Esophagus muscularis mucosa (tissue), 4 donors: ENCODE measurements around the gene GRHL3. TPM values are rescaled to one million over a fixed set of nuclear protein-coding genes. Genes with fewer than 3 reads are reported as not detected.
A peak's percentile ranks its signal among the peaks of the same experiment; 100 is the strongest.

Experiments
- DNase-seq: peaks from one replicate; pipeline ENCODE4 v3.0.0-alpha.2; 2017; ENCODE audit errors: extremely low spot score
- H3K27ac ChIP-seq, 4 donors: fragments of 200-600 bp; sonication (generic); replicated peaks in 1 of 4; 1 replicate in 3 of 4; 2 replicates in 1 of 4; pipeline ENCODE4 v1.5.1; 2016 to 2019; ENCODE audit warnings: mild to moderate bottlenecking in 1 of 4
- H3K27me3 ChIP-seq, 4 donors: fragments of 200-600 bp; sonication (generic); one replicate each; pipeline versions ENCODE4 v1.5.1 to v1.6.0; 2016 to 2019
- H3K36me3 ChIP-seq, 4 donors: fragments of 200-600 bp; sonication (generic); one replicate each; pipeline ENCODE4 v1.5.1; 2016 to 2019
- H3K4me1 ChIP-seq, 4 donors: fragments of 200-600 bp; sonication (generic); one replicate each; pipeline ENCODE4 v1.5.1; 2016 to 2019
- H3K4me3 ChIP-seq, 4 donors: fragments of 200-600 bp; sonication (generic); 1 replicate in 2 of 4; 2 replicates in 2 of 4; pipeline ENCODE4 v1.5.1; 2016 to 2019; ENCODE audit warnings: mild to moderate bottlenecking in 4 of 4, moderate library complexity in 1 of 4
- H3K9me3 ChIP-seq, 4 donors: fragments of 200-600 bp; sonication (generic); 1 replicate in 3 of 4; 2 replicates in 1 of 4; pipeline ENCODE4 v1.5.1; 2016 to 2019
- EP300 ChIP-seq: sonication (generic); formaldehyde crosslinking; IDR thresholded peaks from one replicate; pipeline ENCODE4 v1.6.1; 2017; ENCODE audit warnings: antibody characterized with exemption
- POLR2A ChIP-seq: fragments of 450-650 bp; IDR thresholded peaks from one replicate; pipeline ENCODE4 v1.6.1; 2017; ENCODE audit warnings: antibody characterized with exemption, moderate library complexity, mild to moderate bottlenecking, low read depth
- POLR2AphosphoS5 ChIP-seq, 2 donors: sonication (generic); formaldehyde crosslinking; IDR thresholded peaks; one replicate each; pipeline ENCODE4 v1.6.1; 2017; ENCODE audit warnings: antibody characterized with exemption in 2 of 2
- WGBS: methylation state at CpG from one replicate; pipeline ENCODE4 v1.1.5; 2018; 5-methylcytosine and 5-hydroxymethylcytosine counted together
- intact Hi-C: fragments of 100-400 bp; cut with DNase I; formaldehyde crosslinking; loops from one replicate; pipeline ENCODE4 v1.15.1; 2023
- total RNA-seq, 4 donors: library from RNA; depleted of rRNA; stranded (reverse); fragments of >200 nt; gene quantifications; one replicate each; pipeline versions ENCODE4 v1.1.0 to v1.2.1, GENCODE V29; 2016
- TF ChIP-seq, protein P1 (sequence below), 3 experiments: fragments of 200-600 bp in 2 of 3; fragments of 450-650 bp in 1 of 3; sonication (generic) in 2 of 3; IDR thresholded peaks; one replicate each; pipeline ENCODE4 v1.5.1; 2017 to 2019; ENCODE audit warnings: antibody characterized with exemption in 3 of 3, mild to moderate bottlenecking in 2 of 3, moderate library complexity in 1 of 3

Gene GRHL3
- total RNA-seq, 4 donors from 2014 or later = not detected

DNA sequence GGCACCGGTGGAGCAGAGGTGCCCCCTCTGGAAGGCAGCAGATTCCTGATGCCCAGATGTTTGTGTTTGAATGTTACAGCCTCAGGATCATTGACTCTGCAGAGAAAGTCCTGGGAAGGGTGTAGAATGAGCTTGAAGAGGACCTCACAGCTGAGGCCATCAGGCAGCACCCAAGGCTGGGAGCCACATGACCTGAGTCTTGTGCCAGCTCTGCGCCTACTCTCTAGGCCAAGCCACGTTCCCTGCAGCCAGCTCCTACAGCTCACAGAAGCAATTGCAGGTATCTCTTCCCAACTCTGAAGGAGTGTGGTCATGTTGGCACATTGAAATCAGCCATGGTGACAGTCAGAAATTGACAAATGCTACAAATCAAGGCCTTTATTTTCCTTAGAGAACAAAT lies 36.3 kb downstream of the GRHL3 start:
- TF ChIP-seq, protein P1, sequence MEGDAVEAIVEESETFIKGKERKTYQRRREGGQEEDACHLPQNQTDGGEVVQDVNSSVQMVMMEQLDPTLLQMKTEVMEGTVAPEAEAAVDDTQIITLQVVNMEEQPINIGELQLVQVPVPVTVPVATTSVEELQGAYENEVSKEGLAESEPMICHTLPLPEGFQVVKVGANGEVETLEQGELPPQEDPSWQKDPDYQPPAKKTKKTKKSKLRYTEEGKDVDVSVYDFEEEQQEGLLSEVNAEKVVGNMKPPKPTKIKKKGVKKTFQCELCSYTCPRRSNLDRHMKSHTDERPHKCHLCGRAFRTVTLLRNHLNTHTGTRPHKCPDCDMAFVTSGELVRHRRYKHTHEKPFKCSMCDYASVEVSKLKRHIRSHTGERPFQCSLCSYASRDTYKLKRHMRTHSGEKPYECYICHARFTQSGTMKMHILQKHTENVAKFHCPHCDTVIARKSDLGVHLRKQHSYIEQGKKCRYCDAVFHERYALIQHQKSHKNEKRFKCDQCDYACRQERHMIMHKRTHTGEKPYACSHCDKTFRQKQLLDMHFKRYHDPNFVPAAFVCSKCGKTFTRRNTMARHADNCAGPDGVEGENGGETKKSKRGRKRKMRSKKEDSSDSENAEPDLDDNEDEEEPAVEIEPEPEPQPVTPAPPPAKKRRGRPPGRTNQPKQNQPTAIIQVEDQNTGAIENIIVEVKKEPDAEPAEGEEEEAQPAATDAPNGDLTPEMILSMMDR (IDR thresholded peaks at IDR 0.05) = no peak
- TF ChIP-seq POLR2AphosphoS5 (IDR thresholded peaks at IDR 0.05) (no peak), POLR2A (no peak), EP300 (no peak)
- no peaks in the 10 kb centered on the region for H3K4me1 ChIP-seq
- H3K4me3 ChIP-seq = no peak overlapping the region
- intact Hi-C loops = no loop called here
- peaks cover 3 to 31% (median 17%) of the 10 kb centered on the region in 4 donors for H3K36me3 ChIP-seq
- WGBS = 84% methylated on average over 3 of the region's 3 CpGs
- H3K9me3 ChIP-seq = no peaks in the 10 kb centered on the region
- no peaks in the 10 kb centered on the region for H3K27me3 ChIP-seq
- DNase-seq = no peak
- no peak overlapping the region for H3K27ac ChIP-seq

DNA sequence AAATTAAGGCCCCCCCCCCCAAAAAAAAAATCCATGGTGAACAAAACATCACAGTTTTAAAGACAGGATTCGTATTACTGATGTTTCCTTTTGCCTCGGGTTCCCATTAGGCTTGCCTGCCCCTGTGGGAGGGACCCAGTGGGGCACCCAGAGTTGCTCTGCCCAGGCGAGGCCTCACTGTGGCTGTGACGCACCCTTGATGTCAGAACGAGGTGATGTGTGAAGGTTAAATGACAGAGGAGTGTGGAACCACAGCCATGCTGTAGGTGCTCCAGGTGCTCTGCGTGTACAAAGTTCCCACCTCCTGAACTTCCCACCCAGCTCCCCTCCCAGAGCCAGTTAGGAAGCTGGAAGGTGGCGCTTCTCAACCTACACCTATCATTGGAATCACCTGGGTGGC lies 37.9 kb downstream of the GRHL3 start:
- intact Hi-C loops = no loop called here
- 94% methylated on average over 7 of the region's 7 CpGs for WGBS
- H3K36me3 ChIP-seq = peaks cover 3 to 31% (median 17%) of the 10 kb centered on the region in 4 donors
- no peaks in the 10 kb centered on the region for H3K4me1 ChIP-seq
- H3K27ac ChIP-seq = no peak overlapping the region
- no peaks in the 10 kb centered on the region for H3K9me3 ChIP-seq
- TF ChIP-seq POLR2A = no peak
- TF ChIP-seq POLR2AphosphoS5 (IDR thresholded peaks at IDR 0.05) = no peak
- TF ChIP-seq, protein P1 (IDR thresholded peaks at IDR 0.05) = no peak
- TF ChIP-seq EP300 = no peak
- no peak for DNase-seq
- H3K4me3 ChIP-seq = no peak overlapping the region
- H3K27me3 ChIP-seq = no peaks in the 10 kb centered on the region

DNA sequence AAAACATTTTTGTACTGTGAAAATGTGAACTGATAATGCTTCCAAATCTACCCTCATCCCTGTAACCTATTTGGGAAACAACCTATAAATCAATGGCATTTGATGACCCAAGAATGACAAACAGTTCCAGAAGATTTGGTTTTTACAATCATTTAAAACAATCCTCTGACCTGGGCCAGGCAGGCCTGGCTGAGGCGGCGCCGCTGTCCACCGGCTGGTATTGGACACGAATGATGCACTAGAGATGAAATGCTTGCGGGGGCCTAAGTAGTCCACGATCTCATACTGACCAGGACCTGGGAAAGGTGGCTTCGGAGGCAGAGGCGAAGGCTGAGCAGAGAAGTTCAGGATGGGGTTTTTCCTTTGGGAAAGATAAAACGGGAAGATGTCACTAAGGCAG lies 41.5 kb downstream of the GRHL3 start:
- Histone ChIP-seq H3K4me3 (no peak overlapping the region), H3K27me3 (no peaks in the 10 kb centered on the region), H3K27ac (no peak overlapping the region), H3K9me3 (no peaks in the 10 kb centered on the region), H3K36me3 (peaks cover 3 to 31% (median 17%) of the 10 kb centered on the region in 4 donors), H3K4me1 (peaks cover 0 to 10% (median 5%) of the 10 kb centered on the region in 4 donors)
- DNase-seq = no peak
- 96% methylated on average over 10 of the region's 10 CpGs for WGBS
- intact Hi-C loops = no loop called here
- TF ChIP-seq POLR2A = no peak
- TF ChIP-seq, protein P1 (IDR thresholded peaks at IDR 0.05) = no peak
- TF ChIP-seq POLR2AphosphoS5 (IDR thresholded peaks at IDR 0.05) = no peak

DNA sequence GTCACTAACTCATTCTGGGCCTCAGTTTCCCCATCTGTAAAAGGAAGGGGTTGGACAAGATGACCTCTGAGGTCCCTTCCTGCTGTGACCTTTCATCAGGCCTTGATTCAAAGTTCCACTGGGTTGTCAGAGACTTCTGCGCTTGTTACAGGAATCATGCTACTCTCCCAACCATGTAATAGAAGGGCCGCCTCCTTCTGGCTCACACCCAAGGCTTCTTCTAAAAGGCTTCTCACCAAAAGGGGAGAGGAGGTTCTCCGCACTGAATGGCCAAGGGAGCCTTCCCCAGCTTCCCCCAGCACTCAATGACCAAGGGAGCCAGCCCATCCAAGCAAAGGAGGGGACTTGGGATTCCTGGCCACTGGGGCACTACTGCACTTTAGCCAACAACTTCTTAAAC lies 42.7 kb downstream of the GRHL3 start:
- 98% methylated on average over 3 of the region's 3 CpGs for WGBS
- no peak overlapping the region for H3K27ac ChIP-seq
- TF ChIP-seq, protein P1 (IDR thresholded peaks at IDR 0.05) = no peak
- no peak for TF ChIP-seq POLR2AphosphoS5 (IDR thresholded peaks at IDR 0.05)
- no peak for TF ChIP-seq EP300
- no peak for TF ChIP-seq POLR2A
- intact Hi-C loops = no loop called here
- H3K9me3 ChIP-seq = no peaks in the 10 kb centered on the region
- H3K4me1 ChIP-seq = peaks cover 0 to 10% (median 6%) of the 10 kb centered on the region in 4 donors
- no peak overlapping the region for H3K4me3 ChIP-seq
- H3K27me3 ChIP-seq = no peaks in the 10 kb centered on the region
- DNase-seq = no peak
- peaks cover 3 to 36% (median 18%) of the 10 kb centered on the region in 4 donors for H3K36me3 ChIP-seq

DNA sequence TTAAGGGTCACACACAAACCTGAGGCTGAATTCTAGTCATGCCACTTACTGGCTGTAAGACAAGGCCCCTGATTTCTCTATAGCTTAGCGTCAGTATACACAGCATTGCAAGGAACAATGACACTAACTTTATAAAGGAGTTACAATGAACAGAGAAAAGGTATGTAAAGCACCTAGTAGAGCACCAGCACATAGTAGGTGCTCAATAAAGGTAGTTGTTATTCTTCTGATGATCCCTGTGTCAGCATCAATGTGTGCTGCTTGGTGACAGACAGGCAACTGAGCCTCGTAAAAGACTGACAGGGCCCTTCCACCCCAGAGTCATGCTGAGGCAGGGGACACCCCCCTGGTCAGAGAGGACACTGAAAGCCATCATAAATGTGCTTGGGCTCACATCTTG lies 43.2 kb downstream of the GRHL3 start:
- intact Hi-C loops = no loop called here
- TF ChIP-seq EP300 (no peak), POLR2AphosphoS5 (IDR thresholded peaks at IDR 0.05) (no peak), POLR2A (no peak)
- TF ChIP-seq, protein P1 (IDR thresholded peaks at IDR 0.05) = no peak
- no peak overlapping the region for H3K4me3 ChIP-seq
- H3K4me1 ChIP-seq = peaks cover 0 to 10% (median 6%) of the 10 kb centered on the region in 4 donors
- DNase-seq = no peak
- H3K27me3 ChIP-seq = no peaks in the 10 kb centered on the region
- peak overlapping the region in 1 of 4 donors; percentile 48 for H3K27ac ChIP-seq
- no peaks in the 10 kb centered on the region for H3K9me3 ChIP-seq
- 100% methylated on average over 2 of the region's 2 CpGs for whole genome bisulfite sequencing
- H3K36me3 ChIP-seq = peaks cover 3 to 34% (median 17%) of the 10 kb centered on the region in 4 donors
